Epithelial cell of umbilical artery (primary cell): ENCODE measurements around the gene RXFP1. TPM values are rescaled to one million over a fixed set of nuclear protein-coding genes. Genes with fewer than 3 reads are reported as not detected.

ENCODE experiments used
- total RNA-seq: library from RNA; depleted of rRNA; stranded (reverse); fragments of >200 nt; gene quantifications from 2 replicates; pipeline ENCODE4 v1.2.3, GENCODE V29; 2014

The RXFP1 gene
- total RNA-seq, result 0.15 TPM in 1 of 2 replicates, not detected in the other

GRCh38 chr4:158521484-158522088 lies at the start of gene RXFP1:
Gene RXFP1 (plus strand): TSS chr4:158521882. CDS start chr4:158521977, 95 bp downstream.

GRCh38 chr4:158671665-158671914 lies 149.9 kb downstream of the RXFP1 start, which contains the start of gene C4orf46:
Gene C4orf46 (minus strand): TSS chr4:158671887. CDS start chr4:158671801, 86 bp downstream.

GRCh38 chr4:158671915-158672806 lies 150.5 kb downstream of the RXFP1 start, which contains the start of gene ETFDH:
Gene ETFDH (plus strand): TSS chr4:158672296. CDS start chr4:158672457, 161 bp downstream.

Other genes starting within 250 kb of the RXFP1 start
- 13.6 and 20.4 TPM in 2 replicates for gene C4orf46, start 150.0 kb downstream of the RXFP1 start, total RNA-seq
- gene ETFDH, start 150.4 kb downstream of the RXFP1 start, total RNA-seq, result 18.2 and 28.6 TPM in 2 replicates
- gene PPID, start 201.5 kb downstream of the RXFP1 start, total RNA-seq, result 27.9 and 38.9 TPM in 2 replicates
- 8.1 and 29.8 TPM in 2 replicates for gene FNIP2, start 247.1 kb downstream of the RXFP1 start, total RNA-seq